Cerebellar cortex (tissue), 1 donor: ENCODE measurements around the gene BTBD2.
A peak's percentile ranks its signal among the peaks of the same experiment; 100 is the strongest.
"Not testable (repeated sequence)": the region's sequence is repeated elsewhere in the genome, so short reads cannot be mapped to it uniquely, and the experiment has no call there.

Source experiments
- DNase-seq: peaks from one replicate; pipeline ENCODE4 v3.0.0-alpha.2; 2015; ENCODE audit warnings: low spot score

The BTBD2 gene

GRCh38 chr19:2039959-2040646 is 24.6 kb upstream of the BTBD2 start:
- DNase-seq = no peak

GRCh38 chr19:2039089-2039958 is 23.8 kb upstream of the BTBD2 start:
- peak; percentile 8 for DNase-seq

- no peak for DNase-seq
Measured at GRCh38 chr19:2038284-2039088, 23.0 kb upstream of the BTBD2 start.

GRCh38 chr19:2037651-2038255 is 22.2 kb upstream of the BTBD2 start:
- DNase-seq = no peak

- no peak for DNase-seq
Measured at GRCh38 chr19:2036424-2036823, 20.9 kb upstream of the BTBD2 start.

- DNase-seq = no peak
Measured at GRCh38 chr19:2035590-2035991, 20.1 kb upstream of the BTBD2 start.

GRCh38 chr19:2034729-2035589 is 19.4 kb upstream of the BTBD2 start:
- no peak for DNase-seq

GRCh38 chr19:2034253-2034652 is 18.7 kb upstream of the BTBD2 start:
- not testable (repeated sequence) for DNase-seq

- DNase-seq = no peak
Measured at GRCh38 chr19:2033825-2034159, 18.3 kb upstream of the BTBD2 start.

- no peak for DNase-seq
Measured at GRCh38 chr19:2033115-2033824, 17.8 kb upstream of the BTBD2 start.

- DNase-seq = peak; percentile 96
Measured at GRCh38 chr19:2032296-2032941, 16.9 kb upstream of the BTBD2 start.

GRCh38 chr19:2027361-2027760 is 11.8 kb upstream of the BTBD2 start:
- no peak for DNase-seq

- no peak for DNase-seq
Measured at GRCh38 chr19:2026770-2027169, 11.3 kb upstream of the BTBD2 start.

GRCh38 chr19:2022289-2022688 is 6.8 kb upstream of the BTBD2 start:
- no peak for DNase-seq

- no peak for DNase-seq
Measured at GRCh38 chr19:2021453-2022140, 6.1 kb upstream of the BTBD2 start.

- no peak for DNase-seq
Measured at GRCh38 chr19:2018752-2019151, 3.2 kb upstream of the BTBD2 start.

GRCh38 chr19:2016041-2016807 is 710 bp upstream of the BTBD2 start:
- peak; percentile 89 for DNase-seq

GRCh38 chr19:2014731-2015607 is 545 bp downstream of the BTBD2 start:
- DNase-seq = no peak
